ENCODE results near the gene POMC.
"Not testable (repeated sequence)": the region's sequence is repeated elsewhere in the genome, so short reads cannot be mapped to it uniquely, and the experiment has no call there.

POMC gene

DNA sequence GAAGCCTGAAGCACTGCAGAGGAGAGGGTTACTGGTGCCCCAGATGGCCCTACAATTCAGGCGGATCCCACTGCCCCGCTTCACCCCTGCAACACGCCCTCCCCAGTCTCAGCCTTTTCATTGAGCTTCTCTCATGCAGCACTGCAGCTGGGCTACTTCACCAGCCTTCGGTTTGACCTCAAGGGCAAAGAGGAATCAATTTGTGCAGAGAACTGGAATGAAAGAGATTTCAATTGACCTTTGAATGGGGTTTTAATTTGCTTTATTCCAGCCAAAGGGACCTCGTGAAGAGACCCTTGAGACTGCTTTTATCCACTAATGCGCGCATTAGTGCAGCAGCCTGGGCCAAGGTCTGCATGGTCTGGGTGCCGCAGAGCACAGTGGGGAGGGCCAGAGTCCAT lies 8.8 kb upstream of the POMC start:
- Histone ChIP-seq H3K27me3 (ENCODE audit: control insufficient read depth, insufficient read depth, low read length, poor library complexity, severe bottlenecking) (peaks cover 4% of the 10 kb centered on the region), H3K4me1 (ENCODE audit: control insufficient read depth, insufficient read depth, low read length) (peaks cover 14% of the 10 kb centered on the region), H3K27ac (ENCODE audit: insufficient read depth, low read depth, low read length, poor library complexity, severe bottlenecking) (no peak overlapping the region), H3K36me3 (ENCODE audit: control insufficient read depth, insufficient read depth, low read length) (no peaks in the 10 kb centered on the region), H3K4me3 (ENCODE audit: insufficient read depth, low read depth, low read length) (no peak overlapping the region), H3K9me3 (ENCODE audit: control insufficient read depth, low read length) (no peaks in the 10 kb centered on the region)
- WGBS, 2 experiments: 80% methylated on average over 8 of the region's 8 CpGs

DNA sequence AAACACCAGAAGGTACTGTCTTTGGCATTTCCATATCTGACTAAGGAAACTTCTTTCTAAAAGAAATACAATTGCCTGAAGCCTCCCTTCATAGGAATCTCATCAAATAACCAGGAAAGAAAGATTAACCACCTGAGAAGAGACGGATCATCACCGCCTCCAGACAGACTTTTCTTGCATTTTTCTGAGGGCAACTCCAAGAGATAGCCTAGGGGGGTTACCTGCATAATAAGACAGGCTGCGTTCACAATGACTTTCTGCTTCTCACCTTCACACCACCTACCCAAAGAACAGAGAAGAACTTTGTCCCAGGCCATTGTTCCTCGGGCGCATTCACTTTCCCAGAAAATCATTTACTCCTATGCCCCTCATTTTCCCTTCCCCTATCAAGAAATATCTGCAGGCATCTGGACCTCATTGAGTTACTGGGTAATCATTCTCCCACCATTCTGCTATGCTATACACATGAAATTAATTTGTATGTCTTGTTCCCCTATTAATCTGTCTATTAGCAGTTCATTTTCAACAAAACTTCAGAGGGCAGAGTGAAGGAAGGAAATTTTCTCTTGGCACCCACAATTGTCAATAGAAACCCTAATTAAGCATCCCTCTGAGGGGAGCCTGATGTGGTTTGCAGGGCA lies 8.3 kb upstream of the POMC start:
- no peak overlapping the region for H3K27ac ChIP-seq (ENCODE audit: insufficient read depth, low read depth, low read length, poor library complexity, severe bottlenecking)
- 82 to 83% methylated on average over 5 of the region's 5 CpGs for WGBS, 2 experiments
- H3K9me3 ChIP-seq (ENCODE audit: control insufficient read depth, low read length): no peaks in the 10 kb centered on the region
- peaks cover 14% of the 10 kb centered on the region for H3K4me1 ChIP-seq (ENCODE audit: control insufficient read depth, insufficient read depth, low read length)
- H3K4me3 ChIP-seq (ENCODE audit: insufficient read depth, low read depth, low read length): no peak overlapping the region
- H3K27me3 ChIP-seq (ENCODE audit: control insufficient read depth, insufficient read depth, low read length, poor library complexity, severe bottlenecking): peaks cover 4% of the 10 kb centered on the region
- H3K36me3 ChIP-seq (ENCODE audit: control insufficient read depth, insufficient read depth, low read length): no peaks in the 10 kb centered on the region

DNA sequence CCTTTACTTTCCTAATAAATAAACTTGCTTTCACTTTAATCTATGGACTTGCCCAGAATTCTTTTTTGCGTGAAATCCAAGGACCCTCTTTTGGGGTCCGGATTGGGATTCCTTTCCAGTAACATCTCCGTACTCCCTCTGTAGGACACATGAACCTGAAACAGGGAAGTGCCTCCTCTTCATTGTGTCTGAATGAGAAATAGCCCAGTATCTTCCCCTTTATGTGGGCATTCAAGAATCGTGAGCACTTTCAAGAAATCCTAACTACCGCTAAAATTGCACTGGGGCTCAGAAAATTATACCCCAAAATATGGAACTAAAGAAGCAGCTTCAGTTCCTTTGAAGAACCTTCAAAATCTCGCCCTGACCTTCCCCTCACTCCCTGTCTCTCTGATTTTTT lies 7.8 kb upstream of the POMC start:
- peaks cover 6% of the 10 kb centered on the region for H3K27me3 ChIP-seq (ENCODE audit: control insufficient read depth, insufficient read depth, low read length, poor library complexity, severe bottlenecking)
- H3K36me3 ChIP-seq (ENCODE audit: control insufficient read depth, insufficient read depth, low read length): no peaks in the 10 kb centered on the region
- peaks cover 14% of the 10 kb centered on the region for H3K4me1 ChIP-seq (ENCODE audit: control insufficient read depth, insufficient read depth, low read length)
- 92 to 94% methylated on average over 6 of the region's 6 CpGs for WGBS, 2 experiments
- no peak overlapping the region for H3K4me3 ChIP-seq (ENCODE audit: insufficient read depth, low read depth, low read length)
- H3K27ac ChIP-seq (ENCODE audit: insufficient read depth, low read depth, low read length, poor library complexity, severe bottlenecking): no peak overlapping the region
- no peaks in the 10 kb centered on the region for H3K9me3 ChIP-seq (ENCODE audit: control insufficient read depth, low read length)

DNA sequence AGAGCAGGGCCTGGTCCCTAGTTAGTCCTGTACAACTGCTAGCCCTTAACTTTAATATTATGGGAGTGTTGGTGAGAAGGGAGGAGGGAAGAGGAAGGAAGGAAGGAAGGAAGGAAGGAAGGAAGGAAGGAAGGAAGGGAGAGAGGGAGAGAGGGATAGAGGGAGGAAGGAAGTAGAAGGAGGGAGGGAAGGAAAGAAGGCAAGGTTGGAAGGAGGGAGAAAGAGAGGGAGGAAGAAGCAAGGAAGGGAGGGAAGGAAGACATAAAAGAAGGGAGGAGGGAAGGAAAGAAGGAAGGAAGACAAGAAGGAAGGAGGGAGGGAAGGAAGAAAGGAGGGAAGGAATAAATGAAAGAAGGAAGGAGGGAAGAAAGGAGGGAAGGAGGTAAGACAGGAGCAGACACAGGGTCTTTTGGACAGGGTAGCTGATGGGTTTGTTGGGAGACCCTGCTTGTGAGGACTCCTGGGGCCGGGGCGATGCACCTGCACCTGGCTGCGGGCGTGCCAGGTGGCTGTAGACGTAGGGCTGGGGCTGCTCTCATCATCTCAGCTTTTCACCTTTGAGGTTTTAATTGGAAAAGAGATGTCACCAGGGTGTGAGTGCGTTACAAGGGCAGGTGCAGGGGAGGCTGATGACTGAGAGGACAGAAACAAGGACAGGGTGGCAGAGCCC lies 5.9 kb upstream of the POMC start:
- Histone ChIP-seq H3K27ac (ENCODE audit: insufficient read depth, low read depth, low read length, poor library complexity, severe bottlenecking) (no peak overlapping the region), H3K4me3 (ENCODE audit: insufficient read depth, low read depth, low read length) (no peak overlapping the region), H3K9me3 (ENCODE audit: control insufficient read depth, low read length) (no peaks in the 10 kb centered on the region), H3K27me3 (ENCODE audit: control insufficient read depth, insufficient read depth, low read length, poor library complexity, severe bottlenecking) (peaks cover 24% of the 10 kb centered on the region), H3K4me1 (ENCODE audit: control insufficient read depth, insufficient read depth, low read length) (peaks cover 14% of the 10 kb centered on the region), H3K36me3 (ENCODE audit: control insufficient read depth, insufficient read depth, low read length) (no peaks in the 10 kb centered on the region)
- WGBS, 2 experiments: 93 to 94% methylated on average over 6 of the region's 6 CpGs

GRCh38 chr2:25173719-25174118 lies 5.3 kb upstream of the POMC start:
- Histone ChIP-seq H3K9me3 (ENCODE audit: control insufficient read depth, low read length) (no peaks in the 10 kb centered on the region), H3K4me1 (ENCODE audit: control insufficient read depth, insufficient read depth, low read length) (peaks cover 16% of the 10 kb centered on the region), H3K4me3 (ENCODE audit: insufficient read depth, low read depth, low read length) (no peak overlapping the region), H3K27ac (ENCODE audit: insufficient read depth, low read depth, low read length, poor library complexity, severe bottlenecking) (no peak overlapping the region), H3K27me3 (ENCODE audit: control insufficient read depth, insufficient read depth, low read length, poor library complexity, severe bottlenecking) (peaks cover 30% of the 10 kb centered on the region), H3K36me3 (ENCODE audit: control insufficient read depth, insufficient read depth, low read length) (no peaks in the 10 kb centered on the region)
- 91 to 94% methylated on average over 5 of the region's 5 CpGs for WGBS, 2 experiments

- Histone ChIP-seq H3K4me3 (ENCODE audit: insufficient read depth, low read depth, low read length) (no peak overlapping the region), H3K36me3 (ENCODE audit: control insufficient read depth, insufficient read depth, low read length) (no peaks in the 10 kb centered on the region), H3K27ac (ENCODE audit: insufficient read depth, low read depth, low read length, poor library complexity, severe bottlenecking) (no peak overlapping the region), H3K9me3 (ENCODE audit: control insufficient read depth, low read length) (no peaks in the 10 kb centered on the region), H3K4me1 (ENCODE audit: control insufficient read depth, insufficient read depth, low read length) (peaks cover 8% of the 10 kb centered on the region), H3K27me3 (ENCODE audit: control insufficient read depth, insufficient read depth, low read length, poor library complexity, severe bottlenecking) (peaks cover 58% of the 10 kb centered on the region)
- WGBS, 2 experiments: 88% methylated on average over 7 of the region's 7 CpGs
These were observed 2.5 kb upstream of the POMC start for GRCh38 chr2:25170888-25171287.

GRCh38 chr2:25169073-25169470 lies 692 bp upstream of the POMC start:
- peaks cover 8% of the 10 kb centered on the region for H3K4me1 ChIP-seq (ENCODE audit: control insufficient read depth, insufficient read depth, low read length)
- H3K27ac ChIP-seq (ENCODE audit: insufficient read depth, low read depth, low read length, poor library complexity, severe bottlenecking): no peak overlapping the region
- no peaks in the 10 kb centered on the region for H3K9me3 ChIP-seq (ENCODE audit: control insufficient read depth, low read length)
- peaks cover 63% of the 10 kb centered on the region for H3K27me3 ChIP-seq (ENCODE audit: control insufficient read depth, insufficient read depth, low read length, poor library complexity, severe bottlenecking)
- no peaks in the 10 kb centered on the region for H3K36me3 ChIP-seq (ENCODE audit: control insufficient read depth, insufficient read depth, low read length)
- 24 to 32% methylated on average over 2 of the region's 2 CpGs for WGBS, 2 experiments
- no peak overlapping the region for H3K4me3 ChIP-seq (ENCODE audit: insufficient read depth, low read depth, low read length)

DNA sequence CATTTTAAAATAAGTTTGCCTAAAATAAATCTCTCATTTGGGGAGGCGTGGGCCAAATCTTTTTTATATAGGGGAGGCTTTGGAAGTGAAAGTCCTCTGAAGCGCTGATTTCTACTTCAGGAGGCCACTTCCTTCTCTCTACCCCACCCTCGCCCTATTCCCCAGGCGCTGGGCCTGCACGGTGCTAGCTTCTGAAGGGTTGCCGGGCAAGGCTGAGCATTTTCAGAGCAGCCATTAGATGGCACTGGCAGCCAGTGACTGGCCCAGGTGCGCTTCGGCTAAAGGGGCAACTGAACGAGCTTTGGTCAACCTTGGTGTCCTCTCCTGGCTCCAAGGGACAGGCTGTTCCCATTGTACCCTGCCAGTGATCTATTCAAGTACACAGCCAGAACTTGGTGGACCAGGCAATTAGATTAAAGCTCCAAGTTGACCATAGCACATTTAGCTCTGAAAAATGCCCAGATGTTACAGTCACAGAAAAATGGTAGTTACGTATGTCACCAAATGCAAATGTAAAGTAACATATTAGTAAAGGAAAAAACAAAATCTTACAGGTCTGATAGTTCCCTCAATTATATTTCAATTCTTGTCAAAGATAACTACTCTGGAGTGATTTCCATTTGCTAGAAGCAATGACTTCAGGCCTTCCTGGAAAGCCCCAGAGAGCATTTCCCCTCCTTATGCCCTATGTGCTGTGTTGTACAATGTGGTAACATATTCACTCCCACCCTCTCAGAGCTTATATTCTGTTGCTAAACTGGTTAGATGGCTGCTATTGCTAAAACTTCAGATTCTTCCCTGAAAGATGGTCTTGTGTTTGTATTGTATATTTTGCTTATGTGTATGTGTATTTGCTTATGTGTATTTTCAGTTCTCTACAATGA lies 2.1 kb downstream of the POMC start:
- Histone ChIP-seq H3K4me1 (ENCODE audit: control insufficient read depth, insufficient read depth, low read length) (peaks cover 8% of the 10 kb centered on the region), H3K27ac (ENCODE audit: insufficient read depth, low read depth, low read length, poor library complexity, severe bottlenecking) (no peak overlapping the region), H3K4me3 (ENCODE audit: insufficient read depth, low read depth, low read length) (no peak overlapping the region), H3K27me3 (ENCODE audit: control insufficient read depth, insufficient read depth, low read length, poor library complexity, severe bottlenecking) (peaks cover 63% of the 10 kb centered on the region), H3K36me3 (ENCODE audit: control insufficient read depth, insufficient read depth, low read length) (no peaks in the 10 kb centered on the region), H3K9me3 (ENCODE audit: control insufficient read depth, low read length) (no peaks in the 10 kb centered on the region)
- 45 to 48% methylated on average over 9 to 10 of the region's 10 CpGs for WGBS, 2 experiments

DNA sequence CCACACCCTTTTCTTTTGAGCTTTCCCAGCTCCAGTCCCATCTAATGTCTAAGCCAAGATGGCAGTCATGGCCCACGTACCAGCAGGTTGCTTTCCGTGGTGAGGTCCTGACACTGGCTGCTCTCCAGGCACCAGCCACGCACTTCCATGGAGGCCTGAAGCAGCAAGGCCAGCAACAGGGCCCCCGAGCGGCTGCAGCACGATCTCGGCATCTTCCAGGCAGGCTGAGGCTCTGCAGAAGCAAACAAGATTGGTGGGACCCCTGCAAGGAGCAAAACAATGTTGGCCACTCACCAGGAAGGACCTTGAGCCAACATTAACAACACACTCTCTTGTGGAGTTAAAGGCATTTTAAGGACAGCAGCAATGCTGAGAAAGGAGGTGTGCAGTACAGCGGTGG lies 3.8 kb downstream of the POMC start:
- peaks cover 17% of the 10 kb centered on the region for H3K4me1 ChIP-seq (ENCODE audit: control insufficient read depth, insufficient read depth, low read length)
- WGBS, 2 experiments: 65 to 69% methylated on average over 8 of the region's 8 CpGs
- H3K27ac ChIP-seq (ENCODE audit: insufficient read depth, low read depth, low read length, poor library complexity, severe bottlenecking): no peak overlapping the region
- no peak overlapping the region for H3K4me3 ChIP-seq (ENCODE audit: insufficient read depth, low read depth, low read length)
- no peaks in the 10 kb centered on the region for H3K9me3 ChIP-seq (ENCODE audit: control insufficient read depth, low read length)
- no peaks in the 10 kb centered on the region for H3K36me3 ChIP-seq (ENCODE audit: control insufficient read depth, insufficient read depth, low read length)
- peaks cover 46% of the 10 kb centered on the region for H3K27me3 ChIP-seq (ENCODE audit: control insufficient read depth, insufficient read depth, low read length, poor library complexity, severe bottlenecking)

- H3K9me3 ChIP-seq (ENCODE audit: control insufficient read depth, low read length); H3K4me1 ChIP-seq (ENCODE audit: control insufficient read depth, insufficient read depth, low read length); H3K27ac ChIP-seq (ENCODE audit: insufficient read depth, low read depth, low read length, poor library complexity, severe bottlenecking); H3K36me3 ChIP-seq (ENCODE audit: control insufficient read depth, insufficient read depth, low read length); H3K4me3 ChIP-seq (ENCODE audit: insufficient read depth, low read depth, low read length): not testable (repeated sequence)
- peaks cover 21% of the 10 kb centered on the region for H3K27me3 ChIP-seq (ENCODE audit: control insufficient read depth, insufficient read depth, low read length, poor library complexity, severe bottlenecking)
- WGBS, 2 experiments: 93 to 97% methylated on average over 4 to 6 of the region's 7 CpGs
These were observed 6.3 kb downstream of the POMC start for GRCh38 chr2:25162061-25162460.
